Posterior vena cava (tissue), 2 donors: ENCODE measurements around the gene TAF4. TPM values are rescaled to one million over a fixed set of nuclear protein-coding genes. Genes with fewer than 3 reads are reported as not detected.
"Not testable (repeated sequence)": the region's sequence is repeated elsewhere in the genome, so short reads cannot be mapped to it uniquely, and the experiment has no call there.

Experiments
- DNase-seq: peaks from one replicate; pipeline ENCODE4 v3.0.0-alpha.2; 2020; ENCODE audit warnings: low spot score
- intact Hi-C, 2 donors: fragments of 100-400 bp; cut with DNase I; formaldehyde crosslinking; loops; one replicate each; pipeline versions ENCODE4 v1.14.1 to v1.14.2; 2022 to 2023
- total RNA-seq, 2 donors: library from RNA; stranded (reverse); fragmentation: NEBNext Ultra II Directional; extraction: Animal tissue kit (Norgen Biotek cat#: 25700); gene quantifications; one replicate each; pipeline ENCODE4 v1.2.1, GENCODE V29; 2021
- donor health status: DM: yes; HTN: yes; CAD: no.
- donor health status: DM: yes; HTN: yes; CAD: no.

Gene TAF4
- total RNA-seq, 2 donors from 2014 or later: 8.8 to 11.4 TPM

DNA sequence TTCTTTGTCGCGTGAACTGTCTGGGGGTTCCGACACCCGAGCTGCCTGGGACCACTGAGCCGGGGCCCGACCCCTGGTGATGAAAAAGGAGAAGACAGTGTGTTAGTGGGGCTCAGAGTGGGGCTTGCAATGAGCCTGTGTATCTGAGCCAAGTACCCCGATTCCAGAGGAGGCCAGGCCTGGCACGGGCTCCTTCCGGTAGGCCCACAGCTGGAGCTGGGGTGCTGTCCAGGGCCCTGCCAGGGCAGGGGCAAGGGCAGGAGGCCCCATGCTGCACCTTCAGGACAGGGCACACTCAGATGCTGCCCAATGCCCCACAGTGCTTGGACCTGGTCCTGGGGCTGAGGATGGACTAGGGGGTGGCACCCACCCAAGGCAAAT, 89.4 kb downstream of the TAF4 start:
- intact Hi-C loops: no loop called here
- no peak for DNase-seq

GRCh38 chr20:61975407-61976129, 90.1 kb downstream of the TAF4 start:
- DNase-seq: no peak
- intact Hi-C loops: no loop called here

DNA sequence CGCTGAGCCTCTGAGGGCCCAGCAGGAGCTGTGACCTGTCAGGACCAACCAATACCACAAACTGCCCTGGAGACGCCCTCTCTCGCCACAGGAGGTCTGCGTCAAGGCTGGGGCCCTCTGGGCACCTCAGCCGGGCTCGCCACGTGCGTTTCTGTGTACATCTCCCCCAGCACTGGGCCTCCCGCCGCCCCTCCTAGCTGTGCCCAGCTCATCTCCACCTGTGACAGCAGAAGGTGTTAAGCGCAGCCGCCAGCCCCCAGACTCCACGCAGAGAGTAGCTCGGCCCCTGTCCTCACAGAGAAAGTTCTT, 91.4 kb downstream of the TAF4 start:
- DNase-seq: no peak
- intact Hi-C loops: no loop called here

- intact Hi-C loops: no loop called here
- DNase-seq: no peak
These were observed 91.9 kb downstream of the TAF4 start for GRCh38 chr20:61973515-61974356.

DNA sequence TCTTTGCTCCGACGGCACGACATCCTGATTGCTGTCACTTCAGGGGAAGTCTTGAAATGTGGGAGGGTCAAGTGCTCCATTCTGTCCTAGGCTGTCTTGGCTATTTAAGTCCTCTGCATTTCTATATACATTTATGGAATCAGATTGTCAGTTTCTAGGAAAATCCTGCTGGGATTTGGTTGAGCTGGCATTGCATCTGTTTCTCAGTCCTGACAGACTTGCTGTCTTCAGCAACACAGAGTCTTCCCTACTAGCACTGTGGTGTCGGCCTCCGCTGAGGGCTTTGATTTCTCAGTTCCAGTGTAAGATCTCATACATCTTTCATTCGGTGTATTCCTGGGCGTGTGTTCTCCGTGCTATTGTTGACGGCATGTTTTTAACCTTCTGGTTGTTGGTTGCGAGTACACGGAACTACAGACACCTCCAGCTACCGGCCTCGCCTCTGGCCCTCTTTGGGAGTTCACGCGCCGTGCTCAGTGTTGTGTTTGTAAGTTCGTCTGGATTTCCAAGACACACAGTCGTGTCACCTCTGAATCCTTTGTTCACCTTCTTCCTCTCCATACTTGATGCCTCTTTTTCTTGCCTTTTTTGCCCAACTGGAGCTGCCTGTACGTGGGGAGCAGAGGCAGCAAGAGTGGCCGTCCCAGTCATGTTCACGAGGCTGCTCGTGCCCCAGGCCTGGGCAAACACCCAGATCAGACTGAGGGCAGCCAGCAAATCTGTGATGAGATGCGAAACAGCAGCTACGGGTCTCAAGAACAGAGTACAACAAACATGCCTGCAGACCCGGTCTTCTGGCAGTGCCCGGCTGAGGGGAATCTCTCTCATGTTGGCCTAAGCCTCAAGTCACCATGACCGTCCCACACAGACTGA, 92.8 kb downstream of the TAF4 start:
- intact Hi-C loops: no loop called here
- DNase-seq: no peak

- DNase-seq, intact Hi-C loops: not testable (repeated sequence)
These were observed 94.1 kb downstream of the TAF4 start for GRCh38 chr20:61971595-61971994.

DNA sequence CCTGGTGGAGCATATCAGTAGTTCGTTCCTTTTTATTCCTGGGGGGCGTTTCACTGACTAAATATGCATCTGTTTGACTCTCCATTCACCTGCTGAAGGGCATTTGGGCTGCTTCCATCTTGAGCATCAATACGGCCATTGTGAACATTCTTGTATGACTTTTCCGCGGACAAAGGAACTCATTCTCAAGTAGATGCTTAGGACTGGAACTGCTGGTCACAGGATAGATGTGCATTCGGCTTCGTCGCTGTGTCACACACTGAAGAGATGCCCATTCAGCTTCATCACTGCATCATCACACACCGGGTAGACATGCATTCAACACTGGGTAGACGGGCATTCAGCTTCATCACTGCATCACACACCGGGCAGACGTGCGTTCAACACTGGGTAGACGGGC, 95.3 kb downstream of the TAF4 start:
- no peak for DNase-seq
- intact Hi-C loops: no loop called here

GRCh38 chr20:61969806-61970205, 95.9 kb downstream of the TAF4 start:
- intact Hi-C loops: no loop called here
- no peak for DNase-seq

DNA sequence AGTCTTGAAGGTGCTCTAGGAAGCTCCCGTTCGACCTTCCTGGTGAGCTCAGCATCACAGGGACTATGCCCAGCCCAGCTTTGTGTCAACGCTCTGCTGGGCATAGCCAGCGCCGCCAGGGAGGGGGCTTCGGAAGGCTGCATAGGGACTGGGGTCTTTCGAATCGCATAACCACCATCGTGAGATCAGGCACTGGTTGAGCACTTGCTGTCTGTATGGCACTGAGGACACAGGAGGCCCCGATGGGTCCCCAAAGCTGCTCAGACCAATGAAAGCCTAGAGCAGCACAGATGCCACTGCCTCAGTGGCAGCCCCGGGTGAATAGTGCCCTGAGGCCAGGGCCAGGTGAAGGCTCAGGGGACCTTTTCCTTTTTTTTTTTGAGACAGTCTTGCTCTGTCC, 96.7 kb downstream of the TAF4 start:
- intact Hi-C loops: no loop called here
- no peak for DNase-seq

- no peak for DNase-seq
- intact Hi-C loops: no loop called here
These were observed 97.5 kb downstream of the TAF4 start for GRCh38 chr20:61968036-61968810.

GRCh38 chr20:61967300-61967699, 98.4 kb downstream of the TAF4 start:
- no peak for DNase-seq
- intact Hi-C loops: no loop called here

DNA sequence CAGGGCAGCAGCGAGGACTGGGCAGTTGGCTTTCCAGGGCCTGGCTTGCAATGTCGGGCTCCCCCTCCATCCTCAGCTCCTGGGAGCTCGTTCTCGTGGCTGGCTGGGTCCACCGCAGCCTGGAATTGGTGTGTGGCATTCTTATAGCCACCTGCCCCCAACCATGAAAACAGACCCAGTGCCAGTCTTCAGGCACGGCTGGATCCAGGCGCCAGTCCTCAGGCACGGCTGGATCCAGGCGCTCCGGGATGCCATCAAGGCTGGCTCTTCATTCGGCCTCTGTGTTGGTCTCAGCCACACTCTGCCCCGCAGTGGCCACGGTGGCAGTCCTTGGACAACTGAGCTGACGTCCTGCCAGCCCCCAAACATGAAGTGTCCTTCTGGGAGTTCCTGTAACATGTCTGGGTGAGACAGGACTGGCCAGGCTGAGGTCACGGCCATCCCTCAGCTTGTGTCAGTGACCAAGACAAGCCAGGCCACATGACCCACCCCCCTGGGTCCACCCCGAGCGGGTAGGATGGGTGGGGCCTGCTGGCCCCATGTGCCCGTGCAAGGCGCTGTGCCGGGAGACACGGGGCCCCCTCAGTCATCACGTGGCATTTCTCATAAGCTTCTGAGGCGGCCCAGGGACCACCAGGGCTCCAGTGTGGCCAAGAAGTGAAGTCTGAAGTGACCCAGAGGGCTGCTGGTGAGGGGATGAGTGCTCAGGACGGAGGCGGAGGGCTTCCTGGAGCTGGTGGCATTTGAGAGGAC, 99.0 kb downstream of the TAF4 start:
- intact Hi-C loops: no loop called here
- peak; percentile 74 for DNase-seq

DNA sequence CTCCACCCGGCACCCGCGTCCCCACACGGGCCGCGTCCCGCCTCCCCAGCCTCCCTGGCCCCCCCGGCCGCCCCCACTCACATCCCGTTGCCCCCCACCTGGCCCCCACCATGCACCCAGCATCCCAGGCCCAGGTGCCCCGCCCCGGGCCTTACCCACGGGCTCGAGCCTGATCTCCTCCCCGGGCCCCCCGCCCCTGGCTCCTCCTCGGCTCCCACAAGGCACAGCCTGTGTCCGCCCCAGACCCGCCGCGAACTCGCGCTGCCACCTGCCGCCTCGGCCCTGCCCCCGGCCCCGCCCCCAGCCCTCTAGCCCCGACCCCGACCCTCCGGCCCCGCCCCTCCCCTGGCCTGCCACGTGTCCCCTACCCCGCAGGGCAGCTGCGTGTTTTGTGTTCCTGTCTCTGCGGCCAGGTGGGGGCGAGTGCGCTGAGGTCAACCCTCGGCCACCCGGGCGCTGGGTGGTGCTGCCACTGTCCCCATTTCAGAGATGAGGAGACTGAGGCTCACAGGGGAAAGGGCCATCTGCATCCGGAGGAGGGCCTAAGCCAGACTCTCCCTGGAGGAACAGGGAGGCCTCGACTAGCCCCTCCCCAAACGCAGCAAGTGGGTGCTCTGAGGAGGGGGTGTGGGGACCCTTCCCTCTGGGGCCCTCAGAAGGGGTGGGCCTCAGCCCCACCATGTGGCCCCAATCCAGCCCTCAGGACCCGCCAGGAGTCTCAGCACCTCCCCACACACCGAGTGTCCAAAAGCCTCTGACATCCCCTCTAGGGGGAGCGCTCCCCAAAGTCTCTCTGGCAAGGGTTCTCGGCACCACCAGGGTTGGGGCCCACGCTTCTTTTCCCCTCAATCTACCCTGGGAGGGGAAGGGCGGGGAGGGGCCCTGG, 99.8 kb downstream of the TAF4 start:
- intact Hi-C loops: no loop called here
- DNase-seq: peak; percentile 80

- DNase-seq: peak; percentile 72
- intact Hi-C loops: no loop called here
These were observed 100.7 kb downstream of the TAF4 start for GRCh38 chr20:61964675-61965605.

GRCh38 chr20:61963885-61964674, 101.6 kb downstream of the TAF4 start:
- DNase-seq: no peak
- intact Hi-C loops: no loop called here

- DNase-seq: peak; percentile 42
These were observed 102.5 kb downstream of the TAF4 start for GRCh38 chr20:61963149-61963548.

More at GRCh38 chr20:61963149-61963548, 102.5 kb downstream of the TAF4 start:
- intact Hi-C loops: no loop called here
